GM19193 (cell line): ENCODE results near the gene MACROD2.

Experiments used
- POLR2A ChIP-seq: IDR thresholded peaks from 4 replicates; pipeline ENCODE4 v1.6.1; 2011; ENCODE audit not compliant: insufficient read depth, insufficient read length; ENCODE audit errors: extremely low read depth

Gene MACROD2

DNA sequence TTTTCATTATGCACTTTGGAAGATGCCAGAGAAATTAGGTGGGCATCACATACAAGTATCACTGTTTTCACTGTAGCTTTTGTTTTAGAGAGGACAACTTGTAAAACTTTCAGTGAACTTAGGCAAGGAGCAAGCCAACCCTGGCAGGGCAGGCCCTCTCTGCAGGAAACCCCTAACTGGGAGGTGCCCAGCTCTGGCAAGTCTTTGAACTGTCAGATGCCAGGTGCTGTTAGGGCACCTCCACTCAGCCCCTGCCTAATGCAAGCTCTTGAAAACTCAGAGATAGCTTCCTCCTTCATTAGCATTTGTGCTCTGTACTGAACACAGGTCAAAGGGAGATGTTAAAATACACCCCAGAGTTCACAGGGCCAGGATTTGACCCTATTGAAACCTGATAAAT lies 1116.3 kb downstream of the MACROD2 start:
- no peak for TF ChIP-seq POLR2A

- no peak for TF ChIP-seq POLR2A
Measured at GRCh38 chr20:15113144-15113773, 1117.9 kb downstream of the MACROD2 start.

DNA sequence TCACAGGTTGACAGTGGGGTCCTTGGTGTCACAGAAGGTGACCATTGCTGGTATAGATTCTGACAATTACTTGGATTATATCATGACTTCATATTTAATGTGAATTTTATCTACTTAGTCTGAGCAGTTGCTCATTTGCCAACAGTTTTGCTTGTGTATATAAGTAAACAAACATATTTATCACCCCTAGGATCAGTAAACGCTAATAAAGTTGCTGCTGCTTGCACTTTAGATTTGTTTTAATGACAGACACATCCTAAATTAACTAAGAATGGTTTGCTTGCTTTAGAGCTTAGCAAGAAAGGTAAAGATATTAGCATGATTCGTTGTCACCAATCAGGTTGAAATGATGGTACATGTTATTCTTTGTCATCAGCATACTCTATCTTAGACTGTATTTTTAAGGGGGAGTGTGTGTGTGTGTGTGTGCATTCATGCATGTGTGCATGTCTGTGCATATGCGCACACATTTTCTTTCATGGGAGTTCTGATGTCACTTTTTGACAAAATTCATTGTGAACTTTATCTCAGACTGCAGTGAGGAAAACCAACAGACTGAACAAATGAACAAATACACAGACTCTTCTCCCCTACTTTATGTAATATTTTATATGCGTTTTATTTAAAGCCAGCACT lies 1124.7 kb downstream of the MACROD2 start:
- no peak for TF ChIP-seq POLR2A

- TF ChIP-seq POLR2A, result no peak
Measured at GRCh38 chr20:15122613-15123012, 1127.3 kb downstream of the MACROD2 start.

- no peak for TF ChIP-seq POLR2A
Measured at GRCh38 chr20:15131176-15131575, 1135.9 kb downstream of the MACROD2 start.

GRCh38 chr20:15138548-15139126 lies 1143.3 kb downstream of the MACROD2 start:
- TF ChIP-seq POLR2A, result no peak

DNA sequence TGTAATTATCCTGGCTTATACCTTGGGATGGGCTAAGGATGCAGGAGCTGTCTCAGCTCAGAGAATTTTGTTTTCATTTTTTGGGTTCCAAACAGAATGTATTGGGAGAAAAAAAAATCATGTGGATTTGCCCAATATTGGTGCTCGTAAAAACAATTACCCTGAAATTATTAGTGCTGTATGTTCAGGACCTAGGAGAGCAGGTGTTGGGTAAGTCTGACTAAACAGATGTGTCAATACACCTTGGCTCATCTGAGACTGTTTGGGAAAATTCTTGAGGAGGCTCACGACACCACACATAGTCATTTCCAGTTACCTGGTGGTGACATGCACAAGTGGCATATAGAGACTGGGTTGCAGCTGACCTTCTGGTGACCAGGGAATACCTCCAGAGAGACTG lies 1144.2 kb downstream of the MACROD2 start:
- TF ChIP-seq POLR2A, result no peak

GRCh38 chr20:15140286-15140685 lies 1145.0 kb downstream of the MACROD2 start:
- TF ChIP-seq POLR2A, result no peak

DNA sequence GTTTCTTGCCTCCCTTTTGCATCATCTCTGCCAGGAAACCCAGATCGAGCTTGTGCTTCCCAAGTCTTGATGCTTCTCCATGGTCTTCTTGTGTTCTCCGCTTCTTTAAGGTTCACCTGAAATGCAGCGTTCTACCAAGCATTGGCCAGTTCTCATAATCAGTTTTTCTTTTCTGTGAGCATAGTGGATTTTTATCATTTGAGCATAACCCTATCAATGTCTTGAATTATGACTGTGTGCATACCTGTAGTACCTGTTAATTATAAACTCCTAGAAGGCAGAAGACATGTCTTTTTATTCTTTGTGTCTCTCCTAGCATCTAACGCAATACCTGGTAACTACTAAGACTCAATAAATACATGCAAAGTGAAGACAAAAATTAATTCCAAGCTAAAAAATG lies 1146.5 kb downstream of the MACROD2 start:
- no peak for TF ChIP-seq POLR2A

DNA sequence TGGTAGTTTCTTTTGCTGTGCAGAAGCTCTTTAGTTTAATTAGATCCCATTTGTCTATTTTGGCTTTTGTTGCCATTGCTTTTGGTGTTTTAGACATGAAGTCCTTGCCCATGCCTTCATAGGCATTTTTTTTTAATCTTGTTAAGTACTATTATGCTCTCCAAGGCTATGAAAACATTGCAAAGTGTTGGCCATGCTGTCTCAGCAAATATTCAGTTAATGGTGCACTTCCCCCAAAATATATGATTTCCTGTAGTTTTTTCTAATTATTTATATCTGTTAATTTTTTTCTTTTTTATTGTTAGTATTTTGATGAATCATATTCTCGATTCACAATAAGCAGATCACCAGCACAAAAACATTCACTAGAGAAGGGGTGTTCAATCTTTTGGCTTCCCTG lies 1148.2 kb downstream of the MACROD2 start:
- TF ChIP-seq POLR2A, result no peak

DNA sequence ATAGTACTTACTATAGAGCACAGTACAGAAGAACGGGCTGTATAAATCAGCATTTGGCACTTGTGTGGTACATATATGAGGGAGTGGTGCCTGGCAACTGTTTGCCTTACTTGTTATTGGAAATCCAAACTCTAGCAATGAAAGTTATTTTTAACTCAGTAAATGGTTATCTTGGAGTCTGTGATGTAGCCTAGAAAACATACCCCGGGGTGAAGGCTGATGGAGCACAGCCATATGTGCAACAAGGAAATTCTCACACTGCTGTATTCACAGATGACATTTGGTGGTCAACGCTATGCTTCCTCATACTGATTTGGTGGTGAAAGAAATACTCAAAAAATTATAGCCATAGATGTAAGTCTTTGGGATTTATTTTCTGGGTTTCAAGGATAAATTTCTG lies 1149.6 kb downstream of the MACROD2 start:
- no peak for TF ChIP-seq POLR2A

- TF ChIP-seq POLR2A, result no peak
Measured at GRCh38 chr20:15146948-15147347, 1151.6 kb downstream of the MACROD2 start.

DNA sequence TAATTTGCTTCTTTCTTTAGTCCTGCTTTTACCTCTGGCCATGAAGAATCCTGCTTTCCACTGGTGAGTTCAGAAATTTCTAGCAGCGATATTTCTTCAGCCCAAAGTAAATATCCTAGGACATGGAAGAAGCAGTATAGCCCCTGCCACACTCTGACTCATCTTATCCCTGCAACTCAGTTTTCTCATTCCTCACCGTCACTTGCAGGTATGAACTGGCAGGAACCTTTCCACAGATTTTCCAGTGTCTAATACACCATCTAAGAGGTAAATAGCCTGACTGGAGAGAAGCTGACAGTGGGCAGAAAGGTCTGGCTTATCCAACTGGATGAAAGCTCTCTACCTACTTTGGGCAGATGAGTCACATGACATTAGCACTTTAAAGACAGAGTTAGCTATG lies 1158.8 kb downstream of the MACROD2 start:
- TF ChIP-seq POLR2A, result no peak

GRCh38 chr20:15155848-15156401 lies 1160.6 kb downstream of the MACROD2 start:
- TF ChIP-seq POLR2A, result no peak

- TF ChIP-seq POLR2A, result no peak
Measured at GRCh38 chr20:15158533-15158932, 1163.2 kb downstream of the MACROD2 start.

GRCh38 chr20:15162079-15162647 lies 1166.8 kb downstream of the MACROD2 start:
- TF ChIP-seq POLR2A, result no peak
